GM21737 (cell line): ENCODE results near the gene IRX3.
"Not testable (repeated sequence)": the region's sequence is repeated elsewhere in the genome, so short reads cannot be mapped to it uniquely, and the experiment has no call there.

Experiments
- ATAC-seq: cut with Tn5 transposase; IDR thresholded peaks from one replicate; pipeline ENCODE4 v1.9.1; 2021; ENCODE audit warnings: mild to moderate bottlenecking, moderate library complexity; ENCODE audit not compliant: unreplicated experiment

Gene IRX3

GRCh38 chr16:54280751-54281150, 5.8 kb downstream of the IRX3 start:
- ATAC-seq: no peak

- ATAC-seq: no peak
These were observed 8.5 kb downstream of the IRX3 start for GRCh38 chr16:54277845-54278703.

- no peak for ATAC-seq
These were observed 10.6 kb downstream of the IRX3 start for GRCh38 chr16:54275956-54276355.

GRCh38 chr16:54273566-54273965, 13.0 kb downstream of the IRX3 start:
- ATAC-seq: no peak

- ATAC-seq: no peak
These were observed 15.9 kb downstream of the IRX3 start for GRCh38 chr16:54270711-54271110.

- no peak for ATAC-seq
These were observed 17.1 kb downstream of the IRX3 start for GRCh38 chr16:54269461-54269860.

- ATAC-seq: no peak
These were observed 17.8 kb downstream of the IRX3 start for GRCh38 chr16:54268766-54269165.

- ATAC-seq: no peak
These were observed 18.2 kb downstream of the IRX3 start for GRCh38 chr16:54268340-54268739.

GRCh38 chr16:54266363-54266955, 20.1 kb downstream of the IRX3 start:
- no peak for ATAC-seq

- ATAC-seq: no peak
These were observed 20.9 kb downstream of the IRX3 start for GRCh38 chr16:54265575-54266107.

GRCh38 chr16:54253118-54253517, 33.5 kb downstream of the IRX3 start:
- ATAC-seq: no peak

- ATAC-seq: no peak
These were observed 37.5 kb downstream of the IRX3 start for GRCh38 chr16:54248863-54249710.

- ATAC-seq: not testable (repeated sequence)
These were observed 38.9 kb downstream of the IRX3 start for GRCh38 chr16:54247705-54248104.

GRCh38 chr16:54246454-54246821, 40.1 kb downstream of the IRX3 start:
- ATAC-seq: no peak

GRCh38 chr16:54245788-54246453, 40.7 kb downstream of the IRX3 start:
- no peak for ATAC-seq

GRCh38 chr16:54244061-54244886, 42.3 kb downstream of the IRX3 start:
- ATAC-seq: no peak

GRCh38 chr16:54243202-54243601, 43.4 kb downstream of the IRX3 start:
- ATAC-seq: no peak

- ATAC-seq: no peak
These were observed 44.4 kb downstream of the IRX3 start for GRCh38 chr16:54242199-54242598.

- ATAC-seq: no peak
These were observed 45.1 kb downstream of the IRX3 start for GRCh38 chr16:54241525-54241924.
